K562 (cell line): ENCODE measurements around the gene MYO18A. TPM values are rescaled to one million over a fixed set of nuclear protein-coding genes. Genes with fewer than 3 reads are reported as not detected.

ENCODE experiments used
- ATAC-seq: fragments of 200-7000 bp; cut with Tn5 transposase; 3 replicates; pipeline ENCODE4 v1.9.1; 2020; ENCODE audit warnings: moderate library complexity
- BruUV-seq: library from RNA; stranded (reverse); fragments of 400-500 nt; replicated peaks from 2 replicates; lab custom pipeline; 2021; lab: Mats Ljungman, UMichigan
- CTCF ChIA-PET: fragments of 300-600 bp; formaldehyde crosslinking; extraction: SDS; loops from one replicate; lab custom pipeline; 2021; ENCODE audit warnings: low intra/inter-chr PET ratio; lab: Yijun Ruan, JAX
- POLR2A ChIA-PET: fragments of 300-600, 350-650 bp; sonication (Branson Sonifier 250); formaldehyde crosslinking; extraction: SDS; loops from one replicate; lab custom pipeline; 2021; ENCODE audit warnings: antibody characterized with exemption, inconsistent platforms; lab: Yijun Ruan, JAX
- DNase-seq, 4 experiments: peaks; one replicate each; pipeline versions ENCODE4 v3.0.0 to v3.0.0-alpha.2; 2011 to 2018; ENCODE audit warnings: low spot score in 3 of 4, mixed read lengths in 3 of 4; ENCODE audit errors: extremely low read depth in 1 of 4
- FAIRE-seq: peaks from 2 replicates; lab custom pipeline; 2011; peaks lifted over from hg19 to GRCh38; lab: Jason Lieb, UNC
- H2AFZ ChIP-seq: 2 replicates; pipeline ENCODE4 v1.6.0; 2011; ENCODE audit warnings: low read depth, low read length, control low read depth, inconsistent platforms
- H3K27ac ChIP-seq: fragments of 200-600 bp; 3 replicates; pipeline ENCODE4 v1.8.0; 2011; ENCODE audit warnings: low read depth, mild to moderate bottlenecking, control low read depth, inconsistent platforms, low read length, moderate library complexity, mixed read lengths; ENCODE audit errors: extremely low read depth
- H3K27me3 ChIP-seq, 2 experiments: fragments of 300-600 bp in 1 of 2; 2 replicates in 1 of 2; 3 replicates in 1 of 2; pipeline versions ENCODE4 v1.6.0 to v1.8.0; 2011; ENCODE audit warnings: inconsistent platforms in 2 of 2, low read length in 2 of 2, mild to moderate bottlenecking in 1 of 2, mixed read lengths in 1 of 2, moderate library complexity in 1 of 2; ENCODE audit not compliant: control insufficient read depth in 2 of 2, insufficient read depth in 2 of 2
- H3K36me3 ChIP-seq: fragments of 300-600 bp; 3 replicates; pipeline ENCODE4 v1.8.0; 2011; ENCODE audit warnings: mild to moderate bottlenecking, low read length, inconsistent platforms; ENCODE audit not compliant: control insufficient read depth, insufficient read depth
- H3K4me1 ChIP-seq, 2 experiments: fragments of 200-600 bp in 1 of 2; replicated peaks in 1 of 2; 2 replicates in 1 of 2; 3 replicates in 1 of 2; pipeline versions ENCODE4 v1.5.1 to v1.8.0; 2011; ENCODE audit warnings: inconsistent platforms in 2 of 2, low read length in 2 of 2, mild to moderate bottlenecking in 1 of 2, mixed read lengths in 1 of 2, moderate library complexity in 1 of 2; ENCODE audit not compliant: control insufficient read depth in 2 of 2, insufficient read depth in 2 of 2
- H3K4me2 ChIP-seq: 2 replicates; pipeline ENCODE4 v1.6.1; 2011; ENCODE audit warnings: low read length, control low read depth, inconsistent platforms, mixed read lengths; ENCODE audit not compliant: insufficient read depth
- H3K4me3 ChIP-seq: fragments of 200-600 bp; sonication (generic), shearing (Covaris generic); 2 replicates; pipeline ENCODE4 v1.5.1; 2016; ENCODE audit warnings: control low read depth, inconsistent platforms
- H3K79me2 ChIP-seq: fragments of 200-600 bp; 3 replicates; pipeline ENCODE4 v1.8.0; 2011; ENCODE audit warnings: low read length, inconsistent platforms; ENCODE audit not compliant: control insufficient read depth, insufficient read depth
- H3K9ac ChIP-seq, 2 experiments: 2 replicates each; pipeline versions ENCODE4 v1.6.0 to v1.6.1; 2011; ENCODE audit warnings: low read depth in 2 of 2, low read length in 2 of 2, control low read depth in 1 of 2, inconsistent platforms in 1 of 2, mild to moderate bottlenecking in 1 of 2, mixed read lengths in 1 of 2; ENCODE audit not compliant: insufficient read depth in 1 of 2
- H3K9me1 ChIP-seq: one replicate; pipeline ENCODE4 v1.6.0; 2011; ENCODE audit warnings: inconsistent platforms, mild to moderate bottlenecking, low read length, moderate library complexity; ENCODE audit not compliant: control insufficient read depth, insufficient read depth
- H3K9me3 ChIP-seq: replicated peaks from 2 replicates; pipeline ENCODE4 v1.5.1; 2011; ENCODE audit warnings: low read depth, low read length, inconsistent platforms; ENCODE audit not compliant: control insufficient read depth, insufficient read depth
- H4K20me1 ChIP-seq: replicated peaks from 2 replicates; pipeline ENCODE4 v1.6.1; 2011; ENCODE audit warnings: low read length, inconsistent platforms, mixed read lengths; ENCODE audit not compliant: control insufficient read depth, insufficient read depth
- BMI1 ChIP-seq: fragments of 150-350 bp; IDR thresholded peaks from 2 replicates; pipeline ENCODE4 v1.6.1; 2014; ENCODE audit warnings: low read length
- CBX8 ChIP-seq: fragments of 200-600 bp; sonication (generic); IDR thresholded peaks from 2 replicates; pipeline ENCODE4 v1.6.1; 2012; ENCODE audit warnings: borderline replicate concordance, mixed run types, low read depth, mild to moderate bottlenecking, moderate library complexity, mixed read lengths, low read length, control low read depth, inconsistent platforms; ENCODE audit not compliant: poor library complexity, severe bottlenecking; ENCODE audit errors: extremely low read depth
- CTCFL ChIP-seq: IDR thresholded peaks from 2 replicates; pipeline ENCODE4 v1.6.1; 2011; ENCODE audit warnings: borderline replicate concordance, low read depth, mild to moderate bottlenecking, moderate library complexity, low read length; ENCODE audit not compliant: insufficient read depth, poor library complexity, severe bottlenecking
- NRF1 ChIP-seq, 2 experiments: fragments of 450-650 bp; IDR thresholded peaks in 1 of 2; conservative IDR thresholded peaks in 1 of 2; 2 replicates each; pipeline ENCODE4 v1.6.1; 2014; ENCODE audit warnings: mild to moderate bottlenecking in 2 of 2
- POU5F1 ChIP-seq: fragments of 150-350 bp; IDR thresholded peaks from 2 replicates; pipeline ENCODE4 v1.6.1; 2014; ENCODE audit warnings: borderline replicate concordance, low read length, low read depth, mild to moderate bottlenecking; ENCODE audit not compliant: partially characterized antibody
- TRIM25 ChIP-seq: fragments of 450-650 bp; IDR thresholded peaks from 2 replicates; pipeline ENCODE4 v1.7.0; 2016; ENCODE audit warnings: borderline replicate concordance
- ZC3H11A ChIP-seq: IDR thresholded peaks from 2 replicates; pipeline ENCODE4 v1.6.1; 2012; ENCODE audit warnings: low read depth, low read length, improper control_type of control experiment
- ZNF212 ChIP-seq: fragments of 450-650 bp; formaldehyde crosslinking; IDR thresholded peaks from 2 replicates; pipeline ENCODE4 v1.4.0; 2020; ENCODE audit warnings: mild to moderate bottlenecking
- WGBS: fragments of 100-300 bp; shearing (Covaris generic); methylation state at CpG from one replicate; pipeline ENCODE4 v1.1.6; 2016; ENCODE audit warnings: low coverage, mixed read lengths; ENCODE audit not compliant: insufficient coverage; ENCODE audit errors: missing lambda C conversion rate; 5-methylcytosine and 5-hydroxymethylcytosine counted together
- in situ Hi-C: fragments of 300-500 bp; cut with MboI; formaldehyde crosslinking; loops from 4 replicates; pipeline ENCODE4 v1.15.0; 2018; ENCODE audit warnings: inconsistent platforms, mixed read lengths
- intact Hi-C: fragments of 100-400 bp; cut with micrococcal nuclease; formaldehyde crosslinking; loops from 2 replicates; pipeline ENCODE4 v1.14.2; 2022
- polyA plus RNA-seq, 8 experiments: library from polyadenylated mRNA; depleted of rRNA in 4 of 8; stranded (reverse) in 5 of 8; unstranded in 3 of 8; fragments of >200 nt; fragmentation: Nextera tagmentation in 2 of 8; fragmentation: Illumina TruSeq in 1 of 8; extraction: Ambion mirVana in 2 of 8; extraction: Trizol in 1 of 8; gene quantifications; 2 replicates each; pipeline versions ENCODE4 v1.2.1 to v1.2.3, GENCODE V29; 2011 to 2014; ENCODE audit warnings: inconsistent platforms in 1 of 8, missing spikeins in 1 of 8
- total RNA-seq, 7 experiments: library from RNA; depleted of rRNA in 6 of 7; stranded (reverse); fragments of >200 nt in 6 of 7; fragmentation: Illumina TruSeq in 2 of 7; extraction: Trizol in 2 of 7; gene quantifications; 2 replicates each; pipeline versions ENCODE4 v1.2.1 to v1.2.3, GENCODE V29; 2011 to 2021; ENCODE audit warnings: low replicate concordance in 1 of 7
- TF ChIP-seq, protein P1 (sequence below): conservative IDR thresholded peaks from 2 replicates; pipeline ENCODE4 v1.6.1; 2011; ENCODE audit warnings: low read depth, mild to moderate bottlenecking, low read length; ENCODE audit not compliant: control insufficient read depth
- TF ChIP-seq, protein P2 (sequence below): fragments of 200-800 bp; sonication (Bioruptor generic); IDR thresholded peaks from 2 replicates; pipeline ENCODE4 v1.6.1; 2017; ENCODE audit warnings: missing genetic modification characterization, missing compliant biosample characterization

MYO18A gene
- total and polyA plus RNA-seq, 9 of the 15 experiments (the other 6 are each of a cell fraction or from before 2014, with no cell fraction given), result 2.5 to 65.4 (median 17.1) TPM

DNA sequence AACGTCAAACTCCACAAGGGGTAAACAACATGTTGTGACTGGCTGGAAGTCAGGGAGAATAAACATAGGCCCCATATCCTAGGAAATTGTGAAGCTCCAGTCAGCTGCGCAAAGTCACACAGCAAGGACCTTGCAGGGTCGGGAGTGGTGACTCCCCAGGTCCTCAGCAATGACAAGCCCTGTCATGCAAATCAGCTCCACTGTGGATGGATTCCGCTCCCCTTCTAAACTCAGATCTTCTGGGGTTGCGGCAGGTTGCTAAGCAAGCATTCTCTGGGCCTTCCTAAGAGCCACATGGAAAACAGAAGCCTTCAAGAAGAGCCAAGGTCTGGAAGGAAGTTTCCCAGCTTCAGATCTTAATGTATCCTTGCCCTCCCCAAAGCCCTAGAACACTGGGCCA lies 28.9 kb upstream of the MYO18A start:
- intact Hi-C loops (no loop called here), in situ Hi-C loops (no loop called here)
- TF ChIP-seq, protein P1, sequence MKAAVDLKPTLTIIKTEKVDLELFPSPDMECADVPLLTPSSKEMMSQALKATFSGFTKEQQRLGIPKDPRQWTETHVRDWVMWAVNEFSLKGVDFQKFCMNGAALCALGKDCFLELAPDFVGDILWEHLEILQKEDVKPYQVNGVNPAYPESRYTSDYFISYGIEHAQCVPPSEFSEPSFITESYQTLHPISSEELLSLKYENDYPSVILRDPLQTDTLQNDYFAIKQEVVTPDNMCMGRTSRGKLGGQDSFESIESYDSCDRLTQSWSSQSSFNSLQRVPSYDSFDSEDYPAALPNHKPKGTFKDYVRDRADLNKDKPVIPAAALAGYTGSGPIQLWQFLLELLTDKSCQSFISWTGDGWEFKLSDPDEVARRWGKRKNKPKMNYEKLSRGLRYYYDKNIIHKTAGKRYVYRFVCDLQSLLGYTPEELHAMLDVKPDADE, result no peak
- TF ChIP-seq POU5F1, result no peak
- no peak for TF ChIP-seq BMI1
- no peak for TF ChIP-seq ZNF212 (CRISPR knock-in tag)
- TF ChIP-seq CTCFL, result no peak
- TF ChIP-seq, protein P2, sequence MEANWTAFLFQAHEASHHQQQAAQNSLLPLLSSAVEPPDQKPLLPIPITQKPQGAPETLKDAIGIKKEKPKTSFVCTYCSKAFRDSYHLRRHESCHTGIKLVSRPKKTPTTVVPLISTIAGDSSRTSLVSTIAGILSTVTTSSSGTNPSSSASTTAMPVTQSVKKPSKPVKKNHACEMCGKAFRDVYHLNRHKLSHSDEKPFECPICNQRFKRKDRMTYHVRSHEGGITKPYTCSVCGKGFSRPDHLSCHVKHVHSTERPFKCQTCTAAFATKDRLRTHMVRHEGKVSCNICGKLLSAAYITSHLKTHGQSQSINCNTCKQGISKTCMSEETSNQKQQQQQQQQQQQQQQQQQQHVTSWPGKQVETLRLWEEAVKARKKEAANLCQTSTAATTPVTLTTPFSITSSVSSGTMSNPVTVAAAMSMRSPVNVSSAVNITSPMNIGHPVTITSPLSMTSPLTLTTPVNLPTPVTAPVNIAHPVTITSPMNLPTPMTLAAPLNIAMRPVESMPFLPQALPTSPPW (CRISPR knock-in tag), result no peak
- no peak for TF ChIP-seq CBX8
- no peak for TF ChIP-seq ZC3H11A
- no peak for TF ChIP-seq NRF1 (conservative IDR thresholded peaks at IDR 0.05 in 1 of 2, IDR thresholded peaks at IDR 0.05 in 1 of 2)
- TF ChIP-seq TRIM25, result no peak
- Histone ChIP-seq H2AFZ (no peak overlapping the region), H3K27me3 (no peaks in the 10 kb centered on the region), H3K36me3 (no peaks in the 10 kb centered on the region), H4K20me1 (no peaks in the 10 kb centered on the region), H3K9ac (no peak overlapping the region), H3K4me1 (peaks cover 6 to 7% of the 10 kb centered on the region in 2 experiments; a peak in 3 of 5 replicates), H3K9me3 (no peaks in the 10 kb centered on the region), H3K79me2 (no peaks in the 10 kb centered on the region), H3K4me2 (no peak overlapping the region), H3K4me3 (no peak overlapping the region), H3K27ac (no peak overlapping the region), H3K9me1 (no peaks in the 10 kb centered on the region)
- no TSS peak for BruUV-seq
- FAIRE-seq, result no peak
- DNase-seq, result no peak
- ChIA-PET POLR2A (interaction anchor here (0.7 to 1.0 kb wide), 4 partner anchors 17 to 85 kb away, joined by 3 to 4 read pairs (median 4); partner anchors contain the start of genes MYO18A and NUFIP2), CTCF (no interaction called here)
- ATAC-seq, result no peak
- 54% methylated on average over 5 of the region's 5 CpGs for WGBS
